ENCODE results near the gene PHAF1. TPM values are rescaled to one million over a fixed set of nuclear protein-coding genes. Genes with fewer than 3 reads are reported as not detected.

PHAF1 gene
- total RNA-seq, 1 experiment from 2014 or later = 19.2 TPM

DNA sequence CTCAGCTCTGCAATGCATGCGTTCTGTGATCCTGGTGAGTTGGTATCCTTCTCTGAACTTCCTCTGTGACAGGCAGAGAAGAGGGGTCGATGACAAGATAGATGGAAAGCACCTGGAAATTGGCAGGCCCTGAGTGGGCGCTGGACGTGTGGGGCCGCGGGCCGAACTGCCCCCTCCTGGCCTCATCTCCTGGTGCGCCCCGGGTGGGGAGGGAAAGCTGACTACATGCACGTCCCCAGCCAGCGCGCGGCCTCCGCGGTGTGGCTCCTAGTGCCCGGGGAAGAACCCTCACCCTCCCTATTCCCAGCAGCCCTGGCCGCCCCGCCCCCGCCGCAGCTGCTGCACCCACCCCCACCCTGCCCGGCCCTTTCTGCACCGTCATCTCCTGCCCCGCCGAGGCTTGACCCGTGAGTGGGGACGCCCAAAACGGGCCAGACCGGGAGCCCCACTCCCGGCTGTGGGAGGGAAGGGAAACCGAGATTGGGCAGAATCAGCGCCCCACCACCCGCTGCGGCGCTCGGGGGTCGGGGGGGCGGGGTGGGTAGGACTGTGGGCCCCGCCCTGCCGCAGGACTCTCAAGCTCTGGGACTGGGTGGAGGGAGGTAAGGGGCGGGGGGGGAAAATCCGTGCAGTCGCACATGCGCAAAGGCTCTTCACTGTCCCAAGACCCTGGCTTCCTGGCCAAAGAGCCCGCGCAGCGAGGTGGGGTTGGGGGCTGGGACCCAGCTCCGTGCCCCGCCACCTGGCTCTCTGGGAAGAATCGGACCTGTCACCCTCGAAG lies 60.6 kb downstream of the PHAF1 start, which contains the start of gene NOL3:
Gene NOL3 (plus strand): TSS at position 371 of the 781 bp plus-strand sequence.
- intact Hi-C loops (cut with micrococcal nuclease) = no loop called here
- RAD21 ChIA-PET (ENCODE audit: low non-redundant PET in 1 of 2, low total read pairs in 2 of 2, uncharacterized antibody in 2 of 2, unreplicated experiment in 2 of 2) = interaction anchor here (0.7 to 1.7 kb wide), 3 partner anchors 17 to 152 kb away, joined by 3 to 6 read pairs (median 3); no protein-coding TSS in a partner anchor
- BruUV-seq (replicated peaks) = no TSS peak
- Histone ChIP-seq H3K4me2 (ENCODE audit: low read length) (peak within 1 kb of the TSS; percentile 100), H3K9me2 (ENCODE audit: insufficient read depth) (no peaks in the 10 kb centered on the region), H3K79me2 (ENCODE audit: insufficient read depth, low read length) (peaks cover 8% of the 10 kb centered on the region; the same call in 1 of the 2 replicates), H3K9ac (ENCODE audit: low read length) (peak within 1 kb of the TSS; percentile 90), H2AFZ (ENCODE audit: low read depth, low read length, poor library complexity, severe bottlenecking) (no peak within 1 kb of the TSS), H3K27me3 (ENCODE audit: insufficient read depth, low read length) (no peaks in the 10 kb centered on the region), H3K9me3 (ENCODE audit: control insufficient read depth in 1 of 2, insufficient read depth in 1 of 2, low read depth in 1 of 2, low read length in 2 of 2) (no peaks in the 10 kb centered on the region), H3K4me1 (ENCODE audit: control insufficient read depth in 1 of 2, insufficient read depth in 2 of 2, low read length in 2 of 2) (peaks cover 38 to 61% of the 10 kb centered on the region in 2 experiments), H3K36me3 (ENCODE audit: control insufficient read depth in 1 of 2, insufficient read depth in 2 of 2, low read length in 2 of 2) (0 out of 4 replicates have a peak, but pooled peaks cover 0 to 5% of the 10 kb centered on the region in 2 experiments), H3K27ac (ENCODE audit: low read depth, low read length) (peak within 1 kb of the TSS; percentile 81), H4K20me1 (ENCODE audit: insufficient read depth) (no peaks in the 10 kb centered on the region), H3K4me3 (replicated peaks in 1 of 2; ENCODE audit: low read depth in 1 of 2, low read length in 2 of 2) (peak within 1 kb of the TSS; percentile 64 to 75)
- CTCF ChIA-PET = interaction anchor here (0.6 to 5.6 kb wide), 15 partner anchors 8 to 569 kb away, joined by 3 to 52 read pairs (median 4); partner anchors contain the start of genes CES3, FBXL8, FHOD1 and TRADD
- DNase-seq (ENCODE audit: low read depth, low spot score) (no peak), ATAC-seq (peak; percentile 53)
- POLR2A ChIA-PET = interaction anchor here (0.6 to 2.1 kb wide), 7 partner anchors 8 to 287 kb away, joined by 3 to 17 read pairs (median 4); partner anchors contain the start of genes FBXL8, TMEM208 and TRADD
- TF ChIP-seq ATF3 (IDR thresholded peaks at IDR 0.05) (no peak), ZNF274 (IDR thresholded peaks at IDR 0.05; ENCODE audit: low read depth, low read length) (no peak), JUND (IDR thresholded peaks at IDR 0.05) (no peak), ZBTB33 (IDR thresholded peaks at IDR 0.05; ENCODE audit: extremely low read depth, insufficient replicate concordance, low read length) (no peak), CEBPB (IDR thresholded peaks at IDR 0.05; ENCODE audit: low read depth) (no peak), ELF1 (IDR thresholded peaks at IDR 0.05; ENCODE audit: borderline replicate concordance, low read depth) (no peak), EZH2phosphoT487 (IDR thresholded peaks at IDR 0.05; ENCODE audit: borderline replicate concordance) (no peak), TCF7L2 (IDR thresholded peaks at IDR 0.05; ENCODE audit: borderline replicate concordance, extremely low read depth, insufficient read depth, insufficient read length) (no peak), EGR1 (IDR thresholded peaks at IDR 0.05; ENCODE audit: low read depth) (no peak), RAD21 (IDR thresholded peaks at IDR 0.05; ENCODE audit: low read depth) (no peak), YY1 (IDR thresholded peaks at IDR 0.05; ENCODE audit: extremely low read depth, insufficient replicate concordance, low read depth, low read length) (no peak), SRF (IDR thresholded peaks at IDR 0.05; ENCODE audit: low read depth) (no peak), POLR2A (IDR thresholded peaks at IDR 0.05; ENCODE audit: borderline replicate concordance, extremely low read depth, insufficient read depth, insufficient read length) (peak; percentile 25), SIN3A (IDR thresholded peaks at IDR 0.05; ENCODE audit: low read depth) (no peak), SP1 (IDR thresholded peaks at IDR 0.05; ENCODE audit: low read depth) (no peak)
- TF ChIP-seq, protein P1, sequence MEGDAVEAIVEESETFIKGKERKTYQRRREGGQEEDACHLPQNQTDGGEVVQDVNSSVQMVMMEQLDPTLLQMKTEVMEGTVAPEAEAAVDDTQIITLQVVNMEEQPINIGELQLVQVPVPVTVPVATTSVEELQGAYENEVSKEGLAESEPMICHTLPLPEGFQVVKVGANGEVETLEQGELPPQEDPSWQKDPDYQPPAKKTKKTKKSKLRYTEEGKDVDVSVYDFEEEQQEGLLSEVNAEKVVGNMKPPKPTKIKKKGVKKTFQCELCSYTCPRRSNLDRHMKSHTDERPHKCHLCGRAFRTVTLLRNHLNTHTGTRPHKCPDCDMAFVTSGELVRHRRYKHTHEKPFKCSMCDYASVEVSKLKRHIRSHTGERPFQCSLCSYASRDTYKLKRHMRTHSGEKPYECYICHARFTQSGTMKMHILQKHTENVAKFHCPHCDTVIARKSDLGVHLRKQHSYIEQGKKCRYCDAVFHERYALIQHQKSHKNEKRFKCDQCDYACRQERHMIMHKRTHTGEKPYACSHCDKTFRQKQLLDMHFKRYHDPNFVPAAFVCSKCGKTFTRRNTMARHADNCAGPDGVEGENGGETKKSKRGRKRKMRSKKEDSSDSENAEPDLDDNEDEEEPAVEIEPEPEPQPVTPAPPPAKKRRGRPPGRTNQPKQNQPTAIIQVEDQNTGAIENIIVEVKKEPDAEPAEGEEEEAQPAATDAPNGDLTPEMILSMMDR (IDR thresholded peaks at IDR 0.05 in 2 of 3, conservative IDR thresholded peaks at IDR 0.05 in 1 of 3; ENCODE audit: borderline replicate concordance in 1 of 3, insufficient read depth in 1 of 3, low read depth in 2 of 3, low read length in 2 of 3) = no peak
- TF ChIP-seq, protein P2, sequence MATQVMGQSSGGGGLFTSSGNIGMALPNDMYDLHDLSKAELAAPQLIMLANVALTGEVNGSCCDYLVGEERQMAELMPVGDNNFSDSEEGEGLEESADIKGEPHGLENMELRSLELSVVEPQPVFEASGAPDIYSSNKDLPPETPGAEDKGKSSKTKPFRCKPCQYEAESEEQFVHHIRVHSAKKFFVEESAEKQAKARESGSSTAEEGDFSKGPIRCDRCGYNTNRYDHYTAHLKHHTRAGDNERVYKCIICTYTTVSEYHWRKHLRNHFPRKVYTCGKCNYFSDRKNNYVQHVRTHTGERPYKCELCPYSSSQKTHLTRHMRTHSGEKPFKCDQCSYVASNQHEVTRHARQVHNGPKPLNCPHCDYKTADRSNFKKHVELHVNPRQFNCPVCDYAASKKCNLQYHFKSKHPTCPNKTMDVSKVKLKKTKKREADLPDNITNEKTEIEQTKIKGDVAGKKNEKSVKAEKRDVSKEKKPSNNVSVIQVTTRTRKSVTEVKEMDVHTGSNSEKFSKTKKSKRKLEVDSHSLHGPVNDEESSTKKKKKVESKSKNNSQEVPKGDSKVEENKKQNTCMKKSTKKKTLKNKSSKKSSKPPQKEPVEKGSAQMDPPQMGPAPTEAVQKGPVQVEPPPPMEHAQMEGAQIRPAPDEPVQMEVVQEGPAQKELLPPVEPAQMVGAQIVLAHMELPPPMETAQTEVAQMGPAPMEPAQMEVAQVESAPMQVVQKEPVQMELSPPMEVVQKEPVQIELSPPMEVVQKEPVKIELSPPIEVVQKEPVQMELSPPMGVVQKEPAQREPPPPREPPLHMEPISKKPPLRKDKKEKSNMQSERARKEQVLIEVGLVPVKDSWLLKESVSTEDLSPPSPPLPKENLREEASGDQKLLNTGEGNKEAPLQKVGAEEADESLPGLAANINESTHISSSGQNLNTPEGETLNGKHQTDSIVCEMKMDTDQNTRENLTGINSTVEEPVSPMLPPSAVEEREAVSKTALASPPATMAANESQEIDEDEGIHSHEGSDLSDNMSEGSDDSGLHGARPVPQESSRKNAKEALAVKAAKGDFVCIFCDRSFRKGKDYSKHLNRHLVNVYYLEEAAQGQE (IDR thresholded peaks at IDR 0.05; ENCODE audit: low read depth) = no peak
- TF ChIP-seq, protein P3, sequence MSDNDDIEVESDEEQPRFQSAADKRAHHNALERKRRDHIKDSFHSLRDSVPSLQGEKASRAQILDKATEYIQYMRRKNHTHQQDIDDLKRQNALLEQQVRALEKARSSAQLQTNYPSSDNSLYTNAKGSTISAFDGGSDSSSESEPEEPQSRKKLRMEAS (IDR thresholded peaks at IDR 0.05) = no peak
